Coronary artery (tissue), 2 donors: ENCODE measurements around the gene PDHB.

Source experiments
- DNase-seq: peaks from one replicate; pipeline ENCODE4 v3.0.0-alpha.2; 2017; ENCODE audit warnings: low spot score
- H3K27ac ChIP-seq, 2 donors: fragments of 200-600 bp; sonication (generic); one replicate each; pipeline ENCODE4 v1.5.1; 2016 to 2019
- H3K4me3 ChIP-seq: fragments of 200-600 bp; sonication (generic); 2 replicates; pipeline ENCODE4 v1.5.1; 2016; ENCODE audit warnings: mild to moderate bottlenecking, moderate library complexity
- CTCF ChIP-seq: fragments of 200-600 bp; sonication (generic); IDR thresholded peaks from one replicate; pipeline ENCODE4 v1.5.1; 2019; ENCODE audit warnings: antibody characterized with exemption

Gene PDHB

GRCh38 chr3:58473275-58473674, 39.6 kb upstream of the PDHB start:
- TF ChIP-seq CTCF = no peak
- Histone ChIP-seq H3K27ac (no peak overlapping the region), H3K4me3 (no peak overlapping the region)
- DNase-seq = no peak

GRCh38 chr3:58471025-58471887, 37.6 kb upstream of the PDHB start:
- TF ChIP-seq CTCF = no peak
- no peak for DNase-seq
- Histone ChIP-seq H3K27ac (peak overlapping the region in 1 of 2 donors; percentile 42), H3K4me3 (no peak overlapping the region)

- no peak overlapping the region for H3K4me3 ChIP-seq
- H3K27ac ChIP-seq = no peak overlapping the region
- DNase-seq = no peak
- TF ChIP-seq CTCF = no peak
Observed at GRCh38 chr3:58470363-58471024, 36.9 kb upstream of the PDHB start.

- DNase-seq = no peak
- no peak overlapping the region for H3K27ac ChIP-seq
Observed at GRCh38 chr3:58469096-58469495, 35.5 kb upstream of the PDHB start.

GRCh38 chr3:58466899-58467563, 33.4 kb upstream of the PDHB start:
- H3K4me3 ChIP-seq = no peak overlapping the region
- no peak for TF ChIP-seq CTCF
- no peak overlapping the region for H3K27ac ChIP-seq
- DNase-seq = no peak

More at GRCh38 chr3:58469096-58469495, 35.5 kb upstream of the PDHB start:
- H3K4me3 ChIP-seq = no peak overlapping the region
- TF ChIP-seq CTCF = no peak

- TF ChIP-seq CTCF = no peak
- no peak overlapping the region for H3K27ac ChIP-seq
Observed at GRCh38 chr3:58464866-58465265, 31.2 kb upstream of the PDHB start.

More at GRCh38 chr3:58464866-58465265, 31.2 kb upstream of the PDHB start:
- H3K4me3 ChIP-seq = no peak overlapping the region
- DNase-seq = no peak
